ENCODE data around the gene HELZ.
"Not testable (repeated sequence)": the region's sequence is repeated elsewhere in the genome, so short reads cannot be mapped to it uniquely, and the experiment has no call there.

HELZ gene

DNA sequence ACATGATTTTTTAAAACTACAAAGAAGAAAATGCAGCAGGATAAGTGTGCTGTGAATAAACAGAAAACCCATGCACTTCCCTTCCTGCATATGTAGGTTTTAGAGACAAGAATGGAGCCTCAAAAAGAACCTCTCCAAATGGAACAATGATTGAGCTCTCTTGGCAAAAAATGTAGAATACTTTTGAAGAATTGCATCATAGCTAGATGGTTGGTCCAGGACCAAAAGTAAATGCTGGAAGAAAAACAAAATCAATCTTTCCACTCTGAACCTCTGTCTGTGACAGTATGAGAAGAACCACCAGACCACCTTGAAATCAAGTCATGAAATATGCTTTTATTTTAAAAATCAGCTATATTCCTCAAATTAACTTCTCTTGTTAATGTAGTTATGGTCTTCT lies 17.5 kb downstream of the HELZ start:
- no peak for DNase-seq (ENCODE audit: low spot score)

DNA sequence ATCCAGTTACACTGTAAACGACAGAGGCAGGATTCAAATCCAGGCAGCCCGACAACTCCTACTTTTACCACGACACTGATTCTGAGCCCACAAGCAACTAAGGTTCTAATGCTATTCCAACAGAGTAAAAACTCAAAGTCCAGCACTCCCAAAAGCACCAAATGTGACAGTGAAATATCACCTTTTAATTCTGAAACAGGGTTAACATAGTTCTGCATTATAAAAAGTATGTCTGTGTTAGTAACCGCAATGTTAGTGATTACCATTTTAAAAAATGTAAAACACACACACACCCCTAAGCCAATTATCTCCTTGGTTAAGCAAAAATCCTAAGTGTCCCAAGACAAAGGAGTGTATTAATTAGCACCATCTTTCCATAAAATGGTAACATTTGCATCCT lies 19.7 kb downstream of the HELZ start:
- DNase-seq (ENCODE audit: low spot score), result no peak

DNA sequence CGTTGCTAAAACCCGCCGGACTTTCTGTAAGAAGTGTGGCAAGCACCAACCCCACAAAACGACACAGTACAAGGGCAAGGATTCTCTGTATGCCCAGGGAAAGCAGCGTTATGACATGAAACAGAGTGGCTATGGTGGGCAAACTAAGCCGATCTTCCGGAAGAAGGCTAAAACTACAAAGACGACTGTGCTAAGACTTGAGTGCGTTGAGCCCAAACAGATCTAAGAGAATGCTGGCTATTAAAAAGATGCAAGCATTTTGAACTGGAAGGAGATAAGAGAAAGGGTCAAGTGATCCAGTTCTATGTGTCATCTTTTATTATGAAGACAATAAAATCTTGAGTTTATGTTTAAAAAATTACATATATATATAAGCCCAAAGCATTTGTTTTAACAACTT lies 20.3 kb downstream of the HELZ start:
- no peak for DNase-seq (ENCODE audit: low spot score)

DNA sequence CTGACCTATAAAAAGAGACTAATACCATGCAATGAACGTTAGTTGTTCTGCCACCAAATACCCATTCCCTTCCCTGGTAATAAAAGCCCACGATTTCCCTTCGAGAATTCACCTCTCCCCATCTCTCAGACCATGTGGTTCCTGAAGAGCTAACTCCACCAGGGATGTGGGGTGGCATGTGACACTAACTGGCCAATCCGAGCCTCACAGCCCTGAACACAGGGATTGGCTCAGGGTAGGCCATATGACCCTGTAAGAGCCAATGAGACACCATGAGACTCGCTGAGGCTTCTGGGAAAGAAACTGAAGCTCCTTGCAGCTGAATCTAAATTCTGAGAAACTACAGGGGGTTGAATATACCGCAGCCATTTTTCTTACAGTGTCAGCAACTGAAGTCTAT lies 21.1 kb downstream of the HELZ start:
- no peak for DNase-seq (ENCODE audit: low spot score)

DNA sequence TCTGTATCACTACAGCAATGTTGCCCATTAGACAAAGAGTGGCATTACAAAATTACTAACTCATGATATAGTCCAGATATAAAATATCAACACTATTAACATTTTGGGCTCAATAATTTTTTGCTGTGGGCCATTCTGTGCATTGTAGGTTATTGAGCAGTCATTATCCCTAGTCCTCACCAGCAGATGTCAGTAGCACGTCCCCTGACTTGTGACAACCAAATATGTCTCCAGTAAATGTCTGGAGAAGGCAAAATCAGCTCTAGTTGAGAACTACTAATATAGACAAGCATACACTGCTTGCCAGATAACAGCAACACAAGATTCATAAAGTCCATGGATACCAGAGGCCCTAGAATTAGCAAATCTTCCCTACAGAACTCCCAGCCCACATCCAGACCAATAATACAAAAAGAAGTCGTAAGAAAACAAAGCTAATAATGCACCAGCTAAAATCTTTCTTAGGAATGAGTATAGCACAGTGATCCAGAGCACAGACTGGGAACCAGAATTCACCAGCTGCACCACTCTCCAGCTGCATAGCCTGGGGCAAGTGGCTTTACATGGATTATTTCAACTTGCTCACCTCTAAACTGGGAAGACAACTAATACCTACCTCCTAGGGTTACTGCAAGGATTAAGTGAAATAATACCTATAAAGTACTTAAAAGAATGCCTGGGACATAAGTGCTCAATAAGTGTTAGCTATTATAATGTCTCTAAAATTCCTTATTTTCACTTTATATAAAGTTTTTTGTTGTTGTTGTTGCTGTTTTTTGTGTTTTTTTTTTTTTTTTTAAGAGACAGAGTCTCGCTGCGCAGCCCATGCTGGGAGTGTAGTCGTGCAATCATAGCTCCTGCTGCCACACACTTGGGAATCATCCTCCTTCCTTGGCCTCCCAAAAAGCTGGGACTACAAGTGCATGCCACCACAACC lies 23.7 kb downstream of the HELZ start:
- no peak for DNase-seq (ENCODE audit: low spot score)

DNA sequence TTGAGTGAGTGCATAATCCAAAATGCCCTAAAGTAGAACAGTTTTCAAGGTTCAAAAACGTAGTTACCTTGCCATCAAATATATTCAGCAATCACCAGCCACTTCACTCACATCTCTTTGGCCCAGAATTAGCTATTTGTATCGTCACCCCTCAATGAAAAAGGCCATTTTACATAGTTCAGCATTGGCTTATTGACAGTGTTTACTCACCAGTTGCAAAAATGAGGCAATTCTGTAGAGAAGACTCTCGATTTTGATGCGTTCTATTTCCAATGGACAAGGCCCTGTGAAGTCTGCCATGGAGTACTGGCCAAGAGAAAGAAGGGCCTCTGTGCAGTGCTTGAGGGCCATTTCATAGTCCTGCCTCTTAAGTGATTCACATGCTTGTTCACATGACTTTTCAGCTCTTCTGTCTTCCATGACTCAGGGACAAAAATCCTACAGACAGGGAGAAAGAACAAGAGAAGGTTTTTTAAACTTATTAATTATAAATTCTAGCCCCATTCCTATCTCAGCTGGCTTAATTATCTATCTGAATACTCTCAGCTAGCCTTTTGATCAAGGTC lies 26.5 kb downstream of the HELZ start:
- no peak for DNase-seq (ENCODE audit: low spot score)

DNA sequence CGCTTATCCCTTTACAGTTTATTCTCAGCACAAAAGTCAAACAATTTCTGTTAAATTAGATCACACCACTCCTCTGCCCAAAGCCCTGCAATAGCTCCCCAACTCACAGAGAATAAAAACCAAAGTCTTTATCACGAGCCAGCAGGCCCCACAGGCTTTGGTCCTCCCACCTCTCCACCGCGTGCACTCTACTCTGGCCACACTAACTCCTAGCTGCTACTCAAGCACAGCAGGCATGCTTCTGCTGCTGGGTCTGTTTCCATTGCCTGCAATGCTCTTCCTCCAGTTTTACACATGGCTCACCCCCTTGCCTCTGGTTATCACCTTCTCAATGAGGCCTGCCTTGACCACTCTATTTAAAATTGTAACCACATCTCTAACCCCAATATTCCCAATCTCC lies 27.6 kb downstream of the HELZ start:
- DNase-seq (ENCODE audit: low spot score), result no peak

DNA sequence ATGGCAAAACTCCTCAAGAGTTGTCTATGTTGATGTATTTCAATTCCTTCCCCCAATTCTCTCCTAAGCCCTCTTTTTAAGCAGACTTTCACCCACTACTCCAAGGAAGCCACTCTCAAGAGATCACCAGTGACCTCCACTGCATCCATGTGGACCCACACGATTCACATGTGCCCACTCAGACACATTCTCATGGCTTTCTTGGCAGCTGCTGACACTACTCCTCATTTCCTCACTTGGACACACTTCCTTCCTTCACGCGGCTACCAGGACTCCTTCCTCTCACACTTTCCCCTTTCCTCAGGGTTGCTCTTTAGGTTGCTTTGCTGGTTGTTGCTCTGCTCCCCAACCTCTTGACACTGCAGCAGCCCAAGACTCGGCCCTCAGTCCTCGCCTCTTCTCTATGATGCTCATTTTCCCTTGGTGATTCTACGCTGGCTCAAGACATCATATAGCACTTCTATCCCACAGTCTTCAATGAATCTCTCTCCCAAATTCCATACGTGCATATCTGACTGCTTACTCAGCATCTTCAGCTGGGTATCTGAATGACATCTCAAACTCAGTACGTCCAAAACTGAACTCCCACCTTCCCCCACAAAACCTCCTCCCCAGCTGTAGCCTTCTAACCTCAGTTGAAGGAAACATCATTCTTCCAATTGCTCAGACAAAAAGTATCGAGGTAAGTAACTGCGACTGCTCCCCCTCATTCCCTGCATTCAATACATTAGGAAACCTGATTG lies 28.2 kb downstream of the HELZ start:
- no peak for DNase-seq (ENCODE audit: low spot score)

DNA sequence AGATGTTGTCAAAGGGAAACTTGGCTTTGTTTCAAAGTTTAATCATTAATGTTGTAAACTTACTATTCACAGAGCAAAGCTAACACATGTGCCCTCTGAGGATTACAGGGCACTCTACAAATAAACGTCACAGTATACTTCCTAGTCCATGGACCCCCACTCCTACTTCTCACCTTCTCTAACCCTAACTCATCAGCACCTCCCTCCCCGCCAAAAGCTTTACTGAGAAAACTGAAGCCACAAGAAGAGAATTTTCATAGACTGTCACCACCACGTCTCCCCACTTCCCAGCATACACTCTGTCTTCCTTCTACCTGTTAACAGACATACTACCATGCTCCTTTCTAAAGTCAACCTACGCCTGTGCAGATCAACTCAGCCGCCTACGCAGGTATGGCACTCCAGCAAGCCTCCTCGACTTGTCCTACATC lies 29.0 kb downstream of the HELZ start:
- no peak for DNase-seq (ENCODE audit: low spot score)

DNA sequence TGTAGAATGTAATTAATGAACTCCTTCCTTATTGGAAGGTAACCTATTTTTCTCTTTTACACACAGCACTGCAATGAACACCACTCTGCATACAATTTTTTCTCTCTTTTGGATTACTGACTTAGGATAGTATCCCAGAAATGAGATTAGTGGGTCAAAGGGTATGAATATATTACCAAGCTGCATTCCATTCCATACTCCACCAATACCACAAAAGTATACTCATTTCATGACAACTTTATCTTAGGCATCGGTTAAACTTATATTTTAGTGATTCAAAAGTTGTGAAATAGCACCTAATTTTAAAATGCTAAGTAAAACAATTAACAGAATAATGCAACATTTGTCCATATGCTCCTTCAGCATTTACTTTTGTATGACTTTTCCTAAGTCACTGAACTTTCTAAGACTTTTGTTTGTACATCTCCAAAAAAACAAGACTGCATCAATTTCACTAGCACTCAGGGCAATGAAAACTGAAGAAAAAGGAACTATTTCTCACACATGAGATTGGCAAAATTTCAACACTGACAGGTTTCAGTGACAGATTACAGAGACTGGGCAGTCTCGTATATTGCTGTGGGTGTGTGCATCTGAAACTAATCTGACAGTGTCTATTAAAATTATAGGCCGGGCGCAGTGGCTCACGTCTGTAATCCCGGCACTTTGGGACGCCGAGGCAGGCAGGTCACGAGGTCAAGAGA lies 32.1 kb downstream of the HELZ start:
- no peak for DNase-seq (ENCODE audit: low spot score)

DNA sequence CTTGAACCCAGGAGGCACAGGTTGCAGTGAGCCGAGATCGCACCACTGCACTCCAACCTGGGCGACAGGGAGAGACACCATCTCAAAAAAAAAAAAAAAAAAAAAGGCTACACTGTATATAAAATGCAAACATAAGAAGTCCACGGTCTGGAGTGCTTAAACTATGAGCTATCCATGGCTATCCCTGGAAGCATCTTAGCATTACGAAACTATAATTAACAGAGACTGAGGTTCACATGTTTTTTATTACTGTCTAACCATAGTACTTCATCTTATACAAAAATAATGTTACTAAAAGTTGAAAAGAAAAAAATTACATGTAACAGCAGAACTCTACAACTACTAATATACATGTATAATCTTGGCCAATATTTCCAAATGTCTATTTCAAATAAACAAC lies 32.8 kb downstream of the HELZ start:
- DNase-seq (ENCODE audit: low spot score), result no peak

DNA sequence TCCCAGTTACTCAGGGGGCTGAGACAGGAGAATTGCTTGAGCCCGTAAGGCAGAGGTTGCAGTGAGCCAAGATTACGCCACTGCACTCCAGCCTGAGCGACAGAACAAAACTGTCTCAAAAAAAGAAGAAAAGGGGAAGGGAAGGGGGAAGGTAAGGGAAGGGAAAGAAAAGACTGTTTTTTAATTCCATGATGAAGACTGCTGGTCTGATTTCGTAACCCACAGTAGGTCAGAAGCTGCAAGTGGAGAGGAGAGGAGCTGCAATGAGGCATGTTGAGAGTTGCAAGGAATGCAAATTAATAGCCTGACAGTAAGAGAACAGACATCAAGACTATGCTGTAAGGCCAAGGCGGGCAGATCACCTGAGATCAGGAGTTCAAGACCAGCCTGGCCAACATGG lies 33.3 kb downstream of the HELZ start:
- no peak for DNase-seq (ENCODE audit: low spot score)

DNA sequence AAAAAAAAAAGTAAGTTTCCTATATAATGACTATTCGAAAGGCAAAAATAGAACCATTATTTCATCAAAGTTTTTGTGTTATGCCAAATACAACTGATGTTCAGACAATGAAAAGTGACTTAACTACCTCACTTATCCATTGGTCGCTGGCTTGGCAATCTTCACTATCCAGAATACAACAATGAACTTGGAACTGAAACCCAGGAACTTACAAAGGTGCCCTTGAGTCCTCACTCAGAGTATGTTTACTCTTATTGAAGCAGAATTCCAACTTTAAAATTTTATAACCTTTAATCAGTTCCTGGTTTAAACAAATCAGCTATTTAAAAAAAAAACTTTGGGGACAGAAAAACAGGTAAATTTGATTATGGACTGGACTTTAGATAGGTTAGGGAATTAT lies 34.1 kb downstream of the HELZ start:
- no peak for DNase-seq (ENCODE audit: low spot score)

DNA sequence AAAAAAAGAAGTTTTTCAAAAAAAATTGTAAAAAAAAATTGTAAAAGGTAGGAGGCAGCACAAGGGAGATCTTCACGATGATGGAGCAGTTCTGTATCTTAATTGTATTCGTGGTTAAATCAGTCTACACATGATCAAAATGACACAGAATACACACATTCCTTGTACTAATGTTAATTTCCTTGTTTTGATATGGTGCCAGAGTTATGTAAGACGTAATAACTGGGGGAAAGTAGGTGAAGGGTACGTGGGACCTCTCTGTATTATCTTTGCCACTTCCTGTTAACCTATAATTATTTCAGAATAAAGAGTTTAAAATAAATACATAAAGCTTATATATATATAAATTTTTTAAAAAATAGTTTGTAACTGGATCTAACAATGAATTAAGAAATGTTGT lies 36.8 kb downstream of the HELZ start:
- no peak for DNase-seq (ENCODE audit: low spot score)

DNA sequence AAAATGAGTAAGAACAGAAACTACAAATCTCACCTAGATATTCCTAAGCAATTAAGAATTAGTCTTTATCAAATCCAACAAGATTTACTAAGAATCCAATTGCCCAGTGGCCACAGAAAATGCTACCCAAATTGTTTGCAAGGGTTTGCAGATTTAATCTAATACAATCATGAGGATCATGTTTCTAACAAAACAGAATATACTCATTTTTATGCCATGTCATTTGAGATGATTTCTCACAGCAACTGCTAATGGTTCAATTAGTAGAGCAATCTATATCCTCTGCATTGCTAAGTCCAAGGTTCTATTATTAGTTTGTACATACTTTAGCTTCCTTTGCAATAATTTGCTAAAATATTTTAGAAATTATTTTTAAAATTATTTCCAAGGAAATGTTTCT lies 41.2 kb downstream of the HELZ start:
- no peak for DNase-seq (ENCODE audit: low spot score)

DNA sequence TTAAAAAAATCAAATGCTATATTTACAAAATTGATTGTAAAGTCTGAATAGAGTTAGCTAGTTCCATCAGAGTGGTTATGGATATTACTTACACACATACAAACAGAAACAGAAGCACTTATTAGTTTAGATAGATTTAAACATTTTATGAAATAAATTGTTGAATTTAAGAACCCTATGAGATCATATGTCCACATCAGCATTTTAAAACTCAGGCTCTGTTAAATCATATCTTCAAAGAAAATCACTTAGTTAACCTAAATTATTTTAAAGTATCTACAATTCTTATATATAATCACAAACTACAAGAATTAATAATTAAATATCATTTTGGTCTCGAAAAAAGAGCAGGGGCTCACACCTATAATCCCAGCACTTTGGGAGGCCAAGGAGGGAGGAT lies 42.5 kb downstream of the HELZ start:
- DNase-seq (ENCODE audit: low spot score), result no peak

DNA sequence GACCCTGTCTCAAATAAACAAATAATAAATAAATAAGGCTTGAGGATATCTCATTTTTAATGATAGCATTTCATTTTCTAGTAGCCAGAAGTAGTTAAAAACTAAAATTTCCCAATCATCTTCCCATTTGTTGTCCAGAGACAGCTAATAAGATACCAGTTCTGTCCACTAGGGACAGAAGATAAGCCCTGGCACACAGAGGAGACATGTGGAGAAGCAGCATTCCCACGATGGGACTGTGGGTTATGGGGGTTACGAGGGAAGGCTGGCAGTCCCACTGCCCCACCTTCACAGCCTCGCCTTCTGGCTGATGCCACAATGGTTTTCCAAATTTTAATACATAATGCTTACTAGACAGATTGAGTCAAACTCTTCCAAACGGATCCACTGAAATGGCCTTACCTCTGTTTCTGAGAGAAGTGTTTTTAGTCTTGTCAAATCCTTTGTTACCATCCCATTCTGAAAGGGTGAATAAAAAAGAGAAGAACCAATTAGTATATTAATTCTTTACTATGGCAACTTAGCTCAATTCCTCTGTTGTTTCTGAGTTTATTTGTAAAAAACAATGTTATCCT lies 44.2 kb downstream of the HELZ start:
- no peak for DNase-seq (ENCODE audit: low spot score)

DNA sequence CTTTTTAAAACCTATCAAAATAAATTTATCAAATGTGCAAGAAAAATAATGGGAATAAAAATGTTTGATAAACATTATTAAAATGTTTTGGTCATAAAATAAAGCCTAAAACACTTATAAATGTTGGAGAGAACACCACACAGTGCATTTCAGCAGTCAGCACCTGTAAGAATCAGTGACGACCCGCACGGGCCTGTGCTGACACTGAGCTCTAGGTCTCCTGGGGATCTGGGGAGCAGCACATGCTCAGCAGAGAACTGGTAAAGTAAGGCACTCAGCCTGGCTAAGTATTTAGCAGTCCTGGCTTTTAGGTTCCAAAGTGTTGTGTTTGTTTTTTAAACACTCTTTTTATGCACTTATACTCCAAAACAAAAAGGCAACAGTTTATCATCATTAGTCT lies 46.9 kb downstream of the HELZ start:
- no peak for DNase-seq (ENCODE audit: low spot score)

DNA sequence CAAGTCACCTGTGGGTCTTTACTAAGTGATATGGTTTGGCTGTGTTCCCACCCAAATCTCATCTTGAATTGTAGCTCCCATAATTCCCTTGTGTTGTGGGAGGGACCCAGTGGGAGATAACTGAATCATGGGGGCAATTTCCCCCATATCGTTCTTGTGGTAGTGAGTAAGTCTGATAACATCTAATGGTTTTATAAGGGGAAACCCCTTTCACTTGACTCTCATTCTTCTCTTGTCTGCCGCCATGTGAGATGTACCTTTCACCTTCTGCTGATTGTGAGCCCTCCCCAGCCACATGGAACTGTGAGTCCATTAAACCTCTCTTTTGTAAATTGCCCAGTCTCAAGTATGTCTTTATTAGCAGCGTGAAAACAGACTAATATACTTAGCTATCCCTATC lies 48.0 kb downstream of the HELZ start:
- not testable (repeated sequence) for DNase-seq (ENCODE audit: low spot score)

DNA sequence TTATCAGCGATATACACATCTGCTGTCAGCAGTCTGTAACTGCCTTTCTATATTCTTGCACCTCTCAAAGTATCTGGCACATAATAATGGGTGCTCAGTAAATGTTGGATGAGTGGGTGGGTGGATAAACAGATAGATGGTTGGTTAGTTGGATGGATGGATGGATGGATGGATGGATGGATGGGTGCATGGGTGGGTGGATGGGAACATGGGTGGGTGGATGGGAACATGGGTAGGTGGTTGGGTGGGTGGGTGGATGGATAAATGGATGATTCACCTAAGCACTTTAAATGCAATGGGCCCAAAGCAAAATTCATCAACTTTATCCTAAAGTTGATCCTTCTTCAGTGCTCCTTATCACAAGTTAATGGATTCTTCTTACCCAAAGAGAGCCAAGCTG lies 48.6 kb downstream of the HELZ start:
- DNase-seq (ENCODE audit: low spot score), result no peak

DNA sequence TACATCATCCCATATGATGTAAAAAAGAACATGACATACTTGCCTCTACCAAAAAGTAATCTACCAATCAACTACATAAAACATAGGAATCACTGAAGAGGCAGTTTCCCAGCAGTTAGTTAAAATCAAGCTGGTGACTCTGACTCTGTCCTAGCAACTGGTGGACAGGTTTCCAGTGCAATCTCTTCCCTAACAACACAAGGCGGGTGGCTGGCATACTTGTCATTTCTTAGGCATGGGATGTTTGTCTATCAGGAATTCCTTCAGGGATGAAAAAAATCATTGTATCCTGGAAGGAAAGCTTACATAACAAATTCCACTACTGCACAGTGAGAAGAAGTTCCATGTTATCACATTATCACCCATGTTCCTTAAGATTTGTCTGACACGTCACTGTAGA lies 50.9 kb downstream of the HELZ start:
- no peak for DNase-seq (ENCODE audit: low spot score)

DNA sequence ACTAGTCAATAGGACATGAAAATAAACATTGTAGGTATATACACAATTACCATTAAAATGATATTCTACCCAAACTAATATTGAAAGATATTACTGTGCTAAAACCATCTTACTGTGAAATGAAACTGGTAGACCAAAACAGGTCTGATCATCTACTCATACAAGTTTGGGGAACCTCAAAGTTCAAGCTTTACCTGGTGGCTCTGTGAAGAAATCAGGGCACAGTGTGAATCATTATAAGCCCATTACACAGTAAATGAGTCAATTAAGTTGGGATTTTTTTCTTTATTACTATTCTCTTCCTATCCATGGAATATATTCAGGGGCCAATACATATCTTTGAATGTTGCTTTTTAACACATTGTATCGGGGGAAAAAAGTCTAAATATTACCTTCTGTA lies 57.1 kb downstream of the HELZ start:
- no peak for DNase-seq (ENCODE audit: low spot score)
